Mesothelial cell of epicardium (in vitro differentiated cells): ENCODE measurements around the gene CHST14. TPM values are rescaled to one million over a fixed set of nuclear protein-coding genes. Genes with fewer than 3 reads are reported as not detected.

Experiments
- DNase-seq, 2 experiments: peaks; one replicate each; pipeline ENCODE4 v3.0.0; 2021; ENCODE audit warnings: low spot score in 2 of 2; ENCODE audit not compliant: unreplicated experiment in 2 of 2
- H3K27ac Mint-ChIP-seq: 2 replicates; pipeline ENCODE4 v1.8.0; 2021; ENCODE audit warnings: mixed read lengths
- H3K27me3 Mint-ChIP-seq: 2 replicates; pipeline ENCODE4 v1.8.0; 2021; ENCODE audit warnings: low read depth, mixed read lengths
- H3K36me3 Mint-ChIP-seq: 2 replicates; pipeline ENCODE4 v1.8.0; 2021; ENCODE audit warnings: mixed read lengths
- H3K4me1 Mint-ChIP-seq: 2 replicates; pipeline ENCODE4 v1.8.0; 2021; ENCODE audit warnings: mixed read lengths
- H3K4me3 Mint-ChIP-seq: 2 replicates; pipeline ENCODE4 v1.8.0; 2021; ENCODE audit warnings: mild to moderate bottlenecking, moderate library complexity, mixed read lengths
- H3K9me3 Mint-ChIP-seq: 2 replicates; pipeline ENCODE4 v1.8.0; 2021; ENCODE audit warnings: mixed read lengths
- CTCF ChIP-seq: fragments of 200-600 bp; sonication (generic); IDR thresholded peaks from one replicate; pipeline ENCODE4 v1.5.0; 2021; ENCODE audit warnings: antibody characterized with exemption; ENCODE audit not compliant: unreplicated experiment
- total RNA-seq: library from RNA; stranded (reverse); gene quantifications from 3 replicates; pipeline ENCODE4 v1.2.1, GENCODE V29; 2021

Gene CHST14
- total RNA-seq, 1 donor from 2014 or later, result 41.9 TPM

GRCh38 chr15:40511472-40512133 is 40.8 kb downstream of the CHST14 start:
- Mint-ChIP-seq H3K4me1 (peaks cover 27% of the 10 kb centered on the region), H3K27ac (peak overlapping the region; percentile 70), H3K9me3 (no peaks in the 10 kb centered on the region), H3K4me3 (peak overlapping the region; percentile 80), H3K36me3 (no peaks in the 10 kb centered on the region), H3K27me3 (peaks cover 5% of the 10 kb centered on the region)
- no peak for TF ChIP-seq CTCF
- DNase-seq, result peak; percentile 39 to 62

GRCh38 chr15:40512440-40512839 is 41.7 kb downstream of the CHST14 start:
- Mint-ChIP-seq H3K27ac (peak overlapping the region; percentile 21), H3K4me1 (peaks cover 21% of the 10 kb centered on the region), H3K36me3 (no peaks in the 10 kb centered on the region), H3K4me3 (peak overlapping the region; percentile 80), H3K27me3 (peaks cover 4% of the 10 kb centered on the region), H3K9me3 (no peaks in the 10 kb centered on the region)
- DNase-seq, result no peak
- TF ChIP-seq CTCF, result no peak

- no peaks in the 10 kb centered on the region for H3K27me3 Mint-ChIP-seq
- no peak for DNase-seq
- H3K4me1 Mint-ChIP-seq, result peaks cover 16% of the 10 kb centered on the region
- no peak for TF ChIP-seq CTCF
- H3K27ac Mint-ChIP-seq, result no peak overlapping the region
- H3K36me3 Mint-ChIP-seq, result no peaks in the 10 kb centered on the region
- peak overlapping the region; percentile 13 for H3K4me3 Mint-ChIP-seq
- H3K9me3 Mint-ChIP-seq, result no peaks in the 10 kb centered on the region
Observed at GRCh38 chr15:40513609-40514008, 42.8 kb downstream of the CHST14 start.

GRCh38 chr15:40516322-40516721 is 45.5 kb downstream of the CHST14 start:
- Mint-ChIP-seq H3K4me1 (peaks cover 13% of the 10 kb centered on the region), H3K36me3 (no peaks in the 10 kb centered on the region), H3K27me3 (no peaks in the 10 kb centered on the region), H3K9me3 (no peaks in the 10 kb centered on the region), H3K27ac (no peak overlapping the region), H3K4me3 (no peak overlapping the region)
- TF ChIP-seq CTCF, result no peak
- DNase-seq, result no peak

Other genes starting within 250 kb of the CHST14 start
- gene PAK6, start 231.9 kb upstream of the CHST14 start, total RNA-seq, result 10.1 to 11.1 TPM (median 10.2 TPM) in 3 replicates
- 0.31 to 0.59 TPM (median 0.44 TPM) in 3 replicates for gene ANKRD63, start 187.9 kb upstream of the CHST14 start, total RNA-seq
- gene PLCB2, start 163.0 kb upstream of the CHST14 start, total RNA-seq, result 9.8 to 11.5 TPM (median 10.7 TPM) in 3 replicates
- gene INAFM2, start 147.3 kb upstream of the CHST14 start, total RNA-seq, result 19.2 to 23.1 TPM (median 21.9 TPM) in 3 replicates
- gene CCDC9B, start 130.0 kb upstream of the CHST14 start, total RNA-seq, result 23.4 to 26.9 TPM (median 26.1 TPM) in 3 replicates
- 0.93 TPM in 1 of 3 replicates, not detected in the others for gene PHGR1, start 120.0 kb upstream of the CHST14 start, total RNA-seq
- gene DISP2, start 112.8 kb upstream of the CHST14 start, total RNA-seq, result 0.57 to 0.76 TPM (median 0.64 TPM) in 3 replicates
- 29.9 to 34.6 TPM (median 31.1 TPM) in 3 replicates for gene KNSTRN, start 88.3 kb upstream of the CHST14 start, total RNA-seq
- gene IVD, start 65.2 kb upstream of the CHST14 start, total RNA-seq, result 101 to 117 TPM (median 104 TPM) in 3 replicates
- gene BAHD1, start 30.0 kb upstream of the CHST14 start, total RNA-seq, result 23.8 to 25.0 TPM (median 23.9 TPM) in 3 replicates
- gene CCDC32, start 94.1 kb downstream of the CHST14 start, total RNA-seq, result 27.2 to 30.1 TPM (median 28.8 TPM) in 3 replicates
- 11.9 to 14.5 TPM (median 13.0 TPM) in 3 replicates for gene RPUSD2, start 98.3 kb downstream of the CHST14 start, total RNA-seq
- gene KNL1, start 123.3 kb downstream of the CHST14 start, total RNA-seq, result 7.4 to 9.3 TPM (median 8.8 TPM) in 3 replicates
- 8.2 to 9.3 TPM (median 8.3 TPM) in 3 replicates for gene RAD51, start 224.2 kb downstream of the CHST14 start, total RNA-seq